ENCODE data around the gene AP3S2.
"Not testable (repeated sequence)": the region's sequence is repeated elsewhere in the genome, so short reads cannot be mapped to it uniquely, and the experiment has no call there.

Gene AP3S2

DNA sequence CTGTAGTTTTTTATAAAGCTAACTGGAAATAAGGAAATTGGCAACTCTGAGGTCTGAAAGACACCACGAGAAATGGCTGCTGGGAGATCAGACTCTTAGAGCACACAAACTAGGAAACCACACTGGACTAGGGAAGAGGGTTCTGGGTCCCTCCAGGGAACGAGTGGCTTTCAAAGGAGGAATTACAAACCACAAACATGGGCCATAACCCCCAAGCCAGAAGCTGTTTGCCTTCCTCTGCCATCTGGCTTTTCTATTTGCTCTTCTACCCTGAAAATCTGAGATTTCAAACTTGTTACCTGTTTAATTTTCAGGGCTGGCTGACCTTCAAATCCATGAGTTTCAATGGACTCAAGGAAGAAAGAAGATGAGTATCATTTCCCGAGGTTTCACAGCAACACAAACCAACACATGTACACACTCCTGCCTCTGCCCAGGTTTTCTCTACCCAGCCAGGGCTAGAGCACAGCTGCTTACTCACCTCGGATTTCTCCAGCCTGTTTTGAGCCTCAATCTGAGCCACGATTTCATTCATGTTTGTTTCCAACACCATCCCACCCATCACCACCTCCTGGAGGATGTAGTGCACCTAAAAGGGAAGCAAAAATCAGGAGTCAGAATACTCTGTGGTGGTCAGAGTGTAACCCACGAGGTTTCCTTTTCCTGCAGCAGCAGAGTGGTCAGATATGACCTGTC, 56.5 kb downstream of the AP3S2 start:
- TF ChIP-seq, protein P1, sequence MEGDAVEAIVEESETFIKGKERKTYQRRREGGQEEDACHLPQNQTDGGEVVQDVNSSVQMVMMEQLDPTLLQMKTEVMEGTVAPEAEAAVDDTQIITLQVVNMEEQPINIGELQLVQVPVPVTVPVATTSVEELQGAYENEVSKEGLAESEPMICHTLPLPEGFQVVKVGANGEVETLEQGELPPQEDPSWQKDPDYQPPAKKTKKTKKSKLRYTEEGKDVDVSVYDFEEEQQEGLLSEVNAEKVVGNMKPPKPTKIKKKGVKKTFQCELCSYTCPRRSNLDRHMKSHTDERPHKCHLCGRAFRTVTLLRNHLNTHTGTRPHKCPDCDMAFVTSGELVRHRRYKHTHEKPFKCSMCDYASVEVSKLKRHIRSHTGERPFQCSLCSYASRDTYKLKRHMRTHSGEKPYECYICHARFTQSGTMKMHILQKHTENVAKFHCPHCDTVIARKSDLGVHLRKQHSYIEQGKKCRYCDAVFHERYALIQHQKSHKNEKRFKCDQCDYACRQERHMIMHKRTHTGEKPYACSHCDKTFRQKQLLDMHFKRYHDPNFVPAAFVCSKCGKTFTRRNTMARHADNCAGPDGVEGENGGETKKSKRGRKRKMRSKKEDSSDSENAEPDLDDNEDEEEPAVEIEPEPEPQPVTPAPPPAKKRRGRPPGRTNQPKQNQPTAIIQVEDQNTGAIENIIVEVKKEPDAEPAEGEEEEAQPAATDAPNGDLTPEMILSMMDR (conservative IDR thresholded peaks at IDR 0.05), result no peak

DNA sequence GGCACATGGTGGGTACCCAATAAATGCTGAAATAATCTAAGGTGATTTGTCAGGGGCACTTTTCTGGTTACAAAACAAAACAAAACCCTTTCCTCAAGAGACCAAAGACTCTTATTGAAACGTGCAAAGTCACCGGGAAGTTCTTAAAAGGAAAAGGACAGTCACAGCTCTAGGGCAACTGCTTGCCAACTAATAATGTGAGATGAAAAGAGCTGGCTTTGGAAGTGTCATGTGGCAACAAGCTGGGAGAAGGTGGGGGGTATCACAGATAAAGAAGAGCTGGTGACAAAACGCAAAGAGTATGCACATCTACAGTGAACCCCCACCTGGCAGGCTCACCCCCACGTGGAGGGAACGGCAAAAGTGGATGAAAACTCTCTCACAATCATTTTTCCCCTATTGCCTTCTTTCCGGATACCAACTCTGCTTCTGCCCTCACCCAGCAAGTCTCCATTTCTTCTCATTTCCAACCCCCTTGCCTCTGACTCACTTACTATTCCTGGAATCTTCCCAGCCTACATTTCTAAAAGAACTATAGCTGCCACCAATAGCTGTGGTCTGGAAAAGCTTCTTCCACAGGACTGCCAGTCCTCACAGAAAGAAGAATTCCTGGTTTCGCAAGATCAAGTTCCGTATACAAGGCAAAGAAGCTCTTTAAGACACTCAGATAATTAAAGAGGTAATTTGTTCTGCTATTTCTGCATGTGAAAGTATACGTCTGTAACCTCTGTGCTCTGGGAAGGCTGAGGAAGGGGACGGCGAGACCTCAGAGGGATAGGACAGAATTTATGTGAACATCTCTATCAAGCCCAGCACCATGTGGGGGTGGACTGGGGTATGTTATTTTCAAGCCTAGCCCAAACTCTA, 57.3 kb downstream of the AP3S2 start:
- TF ChIP-seq, protein P1 (conservative IDR thresholded peaks at IDR 0.05), result no peak
- H3K27ac ChIP-seq, result no peak overlapping the region

More for the DNA sequence above, 56.5 kb downstream of the AP3S2 start:
- H3K27ac ChIP-seq, result no peak overlapping the region

DNA sequence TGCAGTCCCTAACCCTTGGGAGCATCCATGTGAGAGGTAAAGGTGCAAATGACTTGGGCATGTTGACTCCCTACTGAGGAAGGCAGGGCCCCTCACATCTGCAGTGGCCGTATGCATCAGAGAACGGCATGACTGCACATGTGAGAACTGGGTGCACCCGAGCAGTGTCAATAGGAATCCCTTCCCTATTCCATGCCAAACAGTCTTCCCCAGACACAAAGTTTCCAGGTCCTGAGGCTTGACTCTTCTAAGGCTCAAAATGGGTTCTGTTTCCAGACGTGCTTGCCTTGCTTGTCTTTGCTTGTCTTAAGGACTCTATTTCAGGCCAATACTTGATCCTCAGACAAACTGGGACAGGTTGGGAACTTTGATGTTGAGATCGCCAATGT, 58.6 kb downstream of the AP3S2 start:
- TF ChIP-seq, protein P1 (conservative IDR thresholded peaks at IDR 0.05), result no peak
- no peak overlapping the region for H3K27ac ChIP-seq

DNA sequence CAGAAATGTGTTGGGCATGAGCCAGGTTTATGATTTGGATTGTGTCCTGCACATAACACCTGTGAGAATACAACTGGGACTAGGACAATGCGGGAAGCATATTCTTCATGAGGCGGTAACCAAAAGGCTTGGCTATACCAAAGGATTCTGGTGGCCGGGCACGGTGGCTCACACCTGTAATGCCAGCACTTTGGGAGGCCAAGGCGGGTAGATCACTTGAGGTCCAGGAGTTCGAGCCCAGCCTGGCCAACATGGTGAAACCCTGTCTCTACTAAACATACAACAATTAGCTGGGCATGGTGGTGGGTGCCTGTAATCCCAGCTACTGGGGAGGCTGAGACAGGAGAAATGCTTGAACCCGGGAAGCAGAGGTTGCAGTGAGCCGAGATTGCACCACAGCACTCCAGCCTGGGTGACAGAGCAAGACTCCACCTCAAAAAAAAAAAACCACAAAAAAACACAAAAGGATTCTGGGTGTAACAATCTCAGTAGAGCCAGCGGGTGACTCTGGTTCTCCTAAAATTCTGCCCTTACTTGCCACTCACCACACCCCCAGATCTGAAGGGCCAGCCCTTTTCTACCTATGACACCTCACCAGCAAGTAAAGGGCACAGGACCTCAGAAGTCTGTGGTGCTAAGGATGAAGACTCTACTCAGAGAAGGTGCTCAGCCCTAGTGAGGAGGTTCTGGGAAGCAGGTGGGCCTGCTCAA, 59.2 kb downstream of the AP3S2 start:
- H3K27ac ChIP-seq, result not testable (repeated sequence)

DNA sequence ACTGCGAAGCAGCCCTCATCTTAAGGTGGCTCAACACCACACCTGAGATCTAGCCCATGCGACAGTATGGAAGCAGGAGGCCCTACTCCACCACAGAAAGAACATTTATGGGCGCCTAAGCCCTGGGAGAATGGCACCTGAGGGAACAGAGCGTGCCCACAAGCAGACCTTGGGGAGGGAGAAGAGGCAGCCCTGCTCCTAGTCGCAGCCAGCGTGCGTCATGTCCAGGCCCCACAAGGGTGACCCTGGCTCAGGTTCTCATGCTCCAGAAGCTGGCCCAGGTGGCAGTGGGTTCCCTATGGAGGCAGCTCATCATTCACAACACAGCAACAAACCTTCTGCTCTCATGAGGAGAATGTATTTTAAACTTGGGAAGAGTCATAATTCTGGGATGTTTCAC, 59.8 kb downstream of the AP3S2 start:
- no peak overlapping the region for H3K27ac ChIP-seq
- TF ChIP-seq, protein P1 (conservative IDR thresholded peaks at IDR 0.05), result no peak

DNA sequence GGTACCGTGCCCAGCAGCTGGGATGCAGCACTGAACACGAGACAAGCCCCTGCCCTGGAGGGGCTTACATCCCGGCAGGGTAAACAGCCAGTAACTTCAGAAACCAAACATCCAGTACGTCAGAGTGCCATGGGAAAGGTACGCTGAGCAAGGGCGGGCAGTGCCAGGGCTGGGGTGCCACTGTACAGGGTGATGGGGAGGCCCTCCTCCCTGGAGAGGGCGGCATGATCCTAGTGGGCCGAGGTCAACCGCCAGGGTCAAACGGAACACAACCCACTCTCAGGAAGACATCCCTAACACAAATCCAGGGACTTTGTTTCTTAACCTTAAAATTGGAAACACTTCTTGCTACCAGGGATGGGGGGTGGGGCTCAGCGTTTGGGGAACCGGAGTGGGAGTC, 63.2 kb downstream of the AP3S2 start:
- TF ChIP-seq, protein P1 (conservative IDR thresholded peaks at IDR 0.05), result no peak
- no peak overlapping the region for H3K27ac ChIP-seq

DNA sequence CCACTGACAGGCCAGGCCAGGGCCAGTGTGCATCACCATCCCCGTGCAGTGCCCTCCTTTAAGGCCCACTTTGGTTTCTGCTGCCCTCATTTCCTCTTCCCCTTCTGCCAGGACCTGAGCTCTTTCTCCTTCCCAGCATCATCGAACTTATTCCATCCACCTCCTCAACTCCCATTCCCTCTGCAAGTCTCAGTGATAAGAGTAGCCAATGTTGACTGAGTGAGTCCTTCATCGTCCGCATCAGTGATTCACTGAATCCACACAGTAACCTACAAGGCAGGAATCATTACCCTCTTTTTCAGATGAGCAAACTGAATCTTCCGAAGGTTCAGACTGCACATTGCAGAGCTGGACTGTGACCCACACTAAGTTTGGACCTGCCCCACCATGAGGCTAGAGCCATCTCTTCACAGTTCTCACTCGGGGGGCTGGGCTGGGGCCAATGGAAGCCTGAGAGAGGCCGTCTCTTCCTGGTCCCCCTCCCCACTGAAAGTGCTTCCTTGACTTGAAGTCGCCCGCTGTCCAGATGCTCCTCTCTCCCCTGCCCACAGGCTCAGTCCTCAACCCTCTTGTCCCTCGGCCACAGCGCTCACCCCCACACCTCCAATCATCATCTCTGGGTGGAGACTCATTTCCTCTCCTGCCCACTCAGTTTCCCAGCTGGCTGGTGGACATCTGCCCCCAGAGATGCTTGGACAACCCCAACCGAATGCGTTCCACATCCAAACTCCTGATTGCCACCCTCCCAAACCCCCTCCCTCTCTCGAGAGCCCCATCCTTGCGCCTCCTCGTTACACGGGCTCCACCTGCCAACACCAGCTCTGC, 64.0 kb downstream of the AP3S2 start:
- TF ChIP-seq, protein P1 (conservative IDR thresholded peaks at IDR 0.05), result no peak
- H3K27ac ChIP-seq, result no peak overlapping the region

Data from VCaP (cell line).